Testis (tissue), 3 donors: Measurements from ENCODE around the gene BABAM2. TPM values are rescaled to one million over a fixed set of nuclear protein-coding genes. Genes with fewer than 3 reads are reported as not detected.

ENCODE experiments used
- DNase-seq: peaks from one replicate; pipeline ENCODE4 v3.0.0-alpha.2; 2019
- H3K27ac ChIP-seq, 2 donors: fragments of 200-600 bp; sonication (generic); one replicate each; pipeline ENCODE4 v1.5.1; 2019
- H3K27me3 ChIP-seq: fragments of 200-600 bp; sonication (generic); one replicate; pipeline ENCODE4 v1.5.1; 2019
- H3K36me3 ChIP-seq: fragments of 200-600 bp; sonication (generic); one replicate; pipeline ENCODE4 v1.5.1; 2017; ENCODE audit warnings: low read depth; ENCODE audit errors: missing control alignments
- H3K4me1 ChIP-seq: fragments of 200-600 bp; sonication (generic); one replicate; pipeline ENCODE4 v1.5.1; 2019
- H3K4me3 ChIP-seq, 2 donors: fragments of 200-600 bp; sonication (generic); one replicate each; pipeline ENCODE4 v1.5.1; 2017 to 2019
- H3K9me3 ChIP-seq: fragments of 200-600 bp; sonication (generic); one replicate; pipeline ENCODE4 v1.5.1; 2017
- POLR2A ChIP-seq: fragments of 450-650 bp; IDR thresholded peaks from one replicate; pipeline ENCODE4 v1.6.1; 2017; ENCODE audit warnings: antibody characterized with exemption, mild to moderate bottlenecking, moderate library complexity
- WGBS, 2 donors: methylation state at CpG; one replicate each; pipeline ENCODE4 v1.1.5; 2018; 5-methylcytosine and 5-hydroxymethylcytosine counted together
- intact Hi-C: fragments of 100-400 bp; cut with DNase I; formaldehyde crosslinking; loops from one replicate; pipeline ENCODE4 v1.15.1; 2023; ENCODE audit warnings: low total_unique reads
- polyA plus RNA-seq: library from polyadenylated mRNA; stranded (reverse); fragments of 350-450 nt; fragmentation: Illumina TruSeq; extraction: RNeasy Lipid Tissue Mini Kit (QIAGEN cat#74804); gene quantifications from one replicate; pipeline ENCODE4 v1.2.3, GENCODE V29; 2014; ENCODE audit warnings: low read depth, low replicate concordance; ENCODE audit not compliant: insufficient read depth
- total RNA-seq, 2 donors: library from RNA; depleted of rRNA; stranded (reverse); fragments of >200 nt; gene quantifications; one replicate each; pipeline ENCODE4 v1.2.3, GENCODE V29; 2016
- TF ChIP-seq, protein P1 (sequence below), 3 experiments: fragments of 450-650 bp in 2 of 3; fragments of 200-600 bp in 1 of 3; sonication (generic) in 1 of 3; IDR thresholded peaks; one replicate each; pipeline ENCODE4 v1.5.1; 2016 to 2019; ENCODE audit warnings: antibody characterized with exemption in 3 of 3, mild to moderate bottlenecking in 2 of 3, moderate library complexity in 1 of 3

BABAM2 gene
- total and polyA plus RNA-seq, 3 donors from 2014 or later = 49.2 to 70.6 (median 59.1) TPM

GRCh38 chr2:28193630-28194403 is 303.3 kb downstream of the BABAM2 start:
- H3K27ac ChIP-seq = no peak overlapping the region
- no peaks in the 10 kb centered on the region for H3K4me1 ChIP-seq
- TF ChIP-seq, protein P1, sequence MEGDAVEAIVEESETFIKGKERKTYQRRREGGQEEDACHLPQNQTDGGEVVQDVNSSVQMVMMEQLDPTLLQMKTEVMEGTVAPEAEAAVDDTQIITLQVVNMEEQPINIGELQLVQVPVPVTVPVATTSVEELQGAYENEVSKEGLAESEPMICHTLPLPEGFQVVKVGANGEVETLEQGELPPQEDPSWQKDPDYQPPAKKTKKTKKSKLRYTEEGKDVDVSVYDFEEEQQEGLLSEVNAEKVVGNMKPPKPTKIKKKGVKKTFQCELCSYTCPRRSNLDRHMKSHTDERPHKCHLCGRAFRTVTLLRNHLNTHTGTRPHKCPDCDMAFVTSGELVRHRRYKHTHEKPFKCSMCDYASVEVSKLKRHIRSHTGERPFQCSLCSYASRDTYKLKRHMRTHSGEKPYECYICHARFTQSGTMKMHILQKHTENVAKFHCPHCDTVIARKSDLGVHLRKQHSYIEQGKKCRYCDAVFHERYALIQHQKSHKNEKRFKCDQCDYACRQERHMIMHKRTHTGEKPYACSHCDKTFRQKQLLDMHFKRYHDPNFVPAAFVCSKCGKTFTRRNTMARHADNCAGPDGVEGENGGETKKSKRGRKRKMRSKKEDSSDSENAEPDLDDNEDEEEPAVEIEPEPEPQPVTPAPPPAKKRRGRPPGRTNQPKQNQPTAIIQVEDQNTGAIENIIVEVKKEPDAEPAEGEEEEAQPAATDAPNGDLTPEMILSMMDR (IDR thresholded peaks at IDR 0.05) = no peak
- no peak for TF ChIP-seq POLR2A
- intact Hi-C loops = no loop called here
- H3K4me3 ChIP-seq = no peak overlapping the region
- 77 to 83% methylated on average over 10 of the region's 10 CpGs for WGBS, 2 donors
- H3K36me3 ChIP-seq = no peaks in the 10 kb centered on the region
- no peaks in the 10 kb centered on the region for H3K27me3 ChIP-seq
- no peaks in the 10 kb centered on the region for H3K9me3 ChIP-seq
- DNase-seq = no peak

- intact Hi-C loops = no loop called here
- 90 to 92% methylated on average over 2 of the region's 2 CpGs for WGBS, 2 donors
- Histone ChIP-seq H3K9me3 (no peaks in the 10 kb centered on the region), H3K27ac (no peak overlapping the region), H3K4me3 (no peak overlapping the region), H3K4me1 (peaks cover 3% of the 10 kb centered on the region), H3K27me3 (no peaks in the 10 kb centered on the region), H3K36me3 (no peaks in the 10 kb centered on the region)
- TF ChIP-seq, protein P1 (IDR thresholded peaks at IDR 0.05) = no peak
- TF ChIP-seq POLR2A = no peak
- no peak for DNase-seq
These were observed 309.6 kb downstream of the BABAM2 start for GRCh38 chr2:28199995-28200679.

- no peak for DNase-seq
- TF ChIP-seq, protein P1 (IDR thresholded peaks at IDR 0.05) = no peak
- TF ChIP-seq POLR2A = no peak
These were observed 311.2 kb downstream of the BABAM2 start for GRCh38 chr2:28201671-28202180.

GRCh38 chr2:28202719-28203118 is 312.2 kb downstream of the BABAM2 start:
- Histone ChIP-seq H3K27me3 (no peaks in the 10 kb centered on the region), H3K27ac (no peak overlapping the region), H3K36me3 (no peaks in the 10 kb centered on the region), H3K9me3 (no peaks in the 10 kb centered on the region), H3K4me3 (no peak overlapping the region), H3K4me1 (peaks cover 3% of the 10 kb centered on the region)
- TF ChIP-seq POLR2A = no peak
- TF ChIP-seq, protein P1 (IDR thresholded peaks at IDR 0.05) = no peak
- intact Hi-C loops = no loop called here
- WGBS, 2 donors = 93 to 96% methylated on average over 3 of the region's 3 CpGs
- DNase-seq = no peak

More at GRCh38 chr2:28201671-28202180, 311.2 kb downstream of the BABAM2 start:
- peaks cover 3% of the 10 kb centered on the region for H3K4me1 ChIP-seq
- H3K36me3 ChIP-seq = no peaks in the 10 kb centered on the region
- H3K27me3 ChIP-seq = no peaks in the 10 kb centered on the region
- WGBS, 2 donors = 60 to 69% methylated on average over 7 of the region's 7 CpGs
- H3K9me3 ChIP-seq = no peaks in the 10 kb centered on the region
- no peak overlapping the region for H3K27ac ChIP-seq
- H3K4me3 ChIP-seq = no peak overlapping the region
- intact Hi-C loops = no loop called here
